GM19455 (cell line): ENCODE data around the gene GRIFIN.

Source experiments
- ATAC-seq: cut with Tn5 transposase; IDR thresholded peaks from one replicate; pipeline ENCODE4 v1.9.1; 2021; ENCODE audit not compliant: unreplicated experiment

The GRIFIN gene

DNA sequence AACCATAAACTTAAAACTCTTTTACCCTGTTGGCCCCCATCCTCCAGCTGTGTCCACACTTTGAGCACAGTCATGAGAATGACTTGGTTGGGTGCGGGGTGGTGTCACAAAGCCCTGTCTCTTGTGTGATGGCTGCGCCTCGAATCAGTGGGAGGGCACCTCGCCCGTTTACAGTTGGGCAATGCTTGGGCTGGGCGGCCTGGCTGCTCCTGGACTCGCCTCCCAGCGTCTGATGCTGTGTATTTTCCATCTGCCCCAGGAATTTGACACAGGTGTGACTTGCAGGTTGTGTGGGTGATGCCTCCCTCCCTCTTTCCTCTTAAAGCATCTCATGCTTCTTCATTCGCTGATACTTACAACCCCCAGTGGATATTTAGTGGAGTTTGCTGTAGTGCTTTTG is 39.1 kb downstream of the GRIFIN start:
- no peak for ATAC-seq

DNA sequence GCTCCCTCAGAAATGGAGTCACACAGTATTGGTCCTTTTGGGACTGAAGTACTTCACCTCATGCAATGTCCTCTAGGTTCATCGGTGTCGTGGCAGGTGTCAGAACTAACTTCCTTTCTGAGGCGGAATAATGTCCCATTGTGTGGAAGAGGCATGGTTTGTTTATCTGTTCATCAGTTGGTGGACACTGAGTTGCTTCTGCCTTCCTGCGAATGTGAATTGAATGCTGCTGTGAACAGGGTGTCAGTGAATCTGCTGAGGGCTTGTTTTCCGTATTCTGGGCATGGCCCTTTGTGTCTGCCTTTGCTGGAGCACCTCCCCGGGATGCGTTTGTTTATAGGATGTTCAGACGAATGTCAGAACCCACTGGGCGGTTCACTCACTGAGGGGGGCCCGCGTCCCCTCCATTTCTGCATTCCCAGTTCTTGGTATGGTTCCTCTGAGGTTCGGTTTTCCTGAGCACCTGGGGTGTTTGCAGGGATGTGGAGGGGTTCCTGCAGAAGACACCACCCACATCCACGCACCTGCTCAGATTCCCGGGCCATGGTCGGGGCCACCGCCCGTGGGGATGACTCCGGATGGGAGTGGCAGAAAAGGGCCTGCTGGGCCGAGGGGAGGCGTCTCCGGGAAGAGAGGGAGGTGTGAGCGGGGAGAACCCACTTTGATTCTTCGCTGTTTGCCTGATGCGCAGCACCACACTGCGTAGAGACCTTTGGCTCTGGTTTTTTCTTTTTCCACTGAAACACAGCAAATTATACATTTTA is 39.7 kb downstream of the GRIFIN start:
- no peak for ATAC-seq

DNA sequence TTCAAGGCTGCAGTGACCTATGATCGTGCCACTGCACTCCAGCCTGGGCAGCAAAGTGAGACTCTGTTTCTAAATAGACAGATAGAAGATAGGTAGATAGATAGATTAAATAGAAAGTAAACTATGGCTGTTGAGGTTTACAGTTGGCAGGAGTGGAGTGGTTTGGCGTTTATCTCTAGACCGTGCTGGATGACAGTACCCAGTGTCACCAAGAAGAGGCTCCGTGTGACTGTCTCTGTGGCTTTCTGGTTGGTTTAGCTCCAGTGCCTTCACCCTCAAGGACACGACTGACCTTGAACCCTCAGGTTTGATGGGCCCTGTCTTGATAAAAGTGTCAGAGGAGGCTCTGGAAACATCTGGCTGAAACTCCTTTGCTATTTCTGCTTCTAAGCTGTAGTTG is 41.1 kb downstream of the GRIFIN start:
- ATAC-seq = no peak

DNA sequence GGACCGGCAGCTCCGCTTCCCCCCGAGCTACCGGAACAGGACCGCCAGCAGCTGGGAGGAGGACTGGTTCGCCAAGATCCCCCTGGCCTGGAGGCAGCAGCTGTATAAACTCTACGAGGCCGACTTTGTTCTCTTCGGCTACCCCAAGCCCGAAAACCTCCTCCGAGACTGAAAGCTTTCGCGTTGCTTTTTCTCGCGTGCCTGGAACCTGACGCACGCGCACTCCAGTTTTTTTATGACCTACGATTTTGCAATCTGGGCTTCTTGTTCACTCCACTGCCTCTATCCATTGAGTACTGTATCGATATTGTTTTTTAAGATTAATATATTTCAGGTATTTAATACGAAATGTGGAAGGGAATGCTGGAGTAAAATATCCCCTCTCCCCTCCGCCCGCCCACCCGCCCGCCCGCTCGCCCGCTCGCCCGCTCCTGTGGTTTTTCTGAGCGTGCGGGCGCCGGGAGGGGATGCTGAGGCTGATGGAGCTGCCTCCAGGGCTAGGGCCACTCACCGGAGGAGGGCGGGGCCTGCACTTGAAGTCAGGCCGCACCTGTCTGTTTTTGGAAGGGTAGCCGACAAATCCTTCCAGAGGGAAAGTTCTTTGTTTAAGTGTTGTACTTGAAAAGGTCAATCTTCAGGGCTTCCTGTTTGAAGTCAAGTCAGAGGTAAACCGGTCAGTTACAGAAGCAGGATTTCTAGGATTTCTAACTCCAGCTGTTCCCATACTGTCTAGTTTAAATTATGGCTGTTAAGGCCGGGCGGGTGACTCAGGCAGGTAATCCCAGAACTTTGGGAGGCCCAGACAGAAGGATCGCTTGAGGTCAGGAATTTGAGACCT is 42.3 kb downstream of the GRIFIN start:
- ATAC-seq = no peak

DNA sequence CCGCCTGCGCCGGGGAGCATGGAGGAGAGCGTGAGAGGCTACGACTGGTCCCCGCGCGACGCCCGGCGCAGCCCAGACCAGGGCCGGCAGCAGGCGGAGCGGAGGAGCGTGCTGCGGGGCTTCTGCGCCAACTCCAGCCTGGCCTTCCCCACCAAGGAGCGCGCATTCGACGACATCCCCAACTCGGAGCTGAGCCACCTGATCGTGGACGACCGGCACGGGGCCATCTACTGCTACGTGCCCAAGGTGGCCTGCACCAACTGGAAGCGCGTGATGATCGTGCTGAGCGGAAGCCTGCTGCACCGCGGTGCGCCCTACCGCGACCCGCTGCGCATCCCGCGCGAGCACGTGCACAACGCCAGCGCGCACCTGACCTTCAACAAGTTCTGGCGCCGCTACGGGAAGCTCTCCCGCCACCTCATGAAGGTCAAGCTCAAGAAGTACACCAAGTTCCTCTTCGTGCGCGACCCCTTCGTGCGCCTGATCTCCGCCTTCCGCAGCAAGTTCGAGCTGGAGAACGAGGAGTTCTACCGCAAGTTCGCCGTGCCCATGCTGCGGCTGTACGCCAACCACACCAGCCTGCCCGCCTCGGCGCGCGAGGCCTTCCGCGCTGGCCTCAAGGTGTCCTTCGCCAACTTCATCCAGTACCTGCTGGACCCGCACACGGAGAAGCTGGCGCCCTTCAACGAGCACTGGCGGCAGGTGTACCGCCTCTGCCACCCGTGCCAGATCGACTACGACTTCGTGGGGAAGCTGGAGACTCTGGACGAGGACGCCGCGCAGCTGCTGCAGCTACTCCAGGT is 43.1 kb downstream of the GRIFIN start:
- no peak for ATAC-seq

DNA sequence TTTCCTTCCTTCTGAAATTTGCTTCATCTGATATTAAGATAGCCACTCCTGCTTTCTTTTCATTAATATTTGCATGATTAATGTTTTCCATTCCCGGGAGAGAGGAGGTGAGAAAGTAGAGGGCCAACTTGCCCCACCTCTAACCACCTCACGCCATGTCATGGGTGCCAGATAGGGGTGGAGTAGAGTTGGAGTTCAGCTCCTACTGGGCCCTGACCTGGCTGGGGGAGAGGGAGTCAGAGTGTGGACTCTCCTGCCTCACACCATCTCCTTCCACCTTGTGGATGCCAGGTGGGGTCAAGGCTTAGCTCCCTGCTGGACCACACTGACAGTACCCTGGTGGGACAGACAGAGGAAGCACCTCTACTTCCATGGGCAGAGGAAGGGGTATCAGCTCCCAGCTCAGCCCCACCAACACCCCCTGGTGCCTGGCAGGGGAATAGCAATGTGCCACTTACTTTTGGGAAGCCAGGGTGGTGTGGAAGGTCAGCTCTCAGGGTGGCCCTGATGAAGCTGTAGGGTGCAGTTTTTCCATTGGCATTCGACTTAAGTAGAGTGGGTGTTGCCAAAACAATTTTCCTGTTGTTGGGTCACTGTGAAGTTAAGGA is 44.8 kb downstream of the GRIFIN start:
- ATAC-seq = no peak

DNA sequence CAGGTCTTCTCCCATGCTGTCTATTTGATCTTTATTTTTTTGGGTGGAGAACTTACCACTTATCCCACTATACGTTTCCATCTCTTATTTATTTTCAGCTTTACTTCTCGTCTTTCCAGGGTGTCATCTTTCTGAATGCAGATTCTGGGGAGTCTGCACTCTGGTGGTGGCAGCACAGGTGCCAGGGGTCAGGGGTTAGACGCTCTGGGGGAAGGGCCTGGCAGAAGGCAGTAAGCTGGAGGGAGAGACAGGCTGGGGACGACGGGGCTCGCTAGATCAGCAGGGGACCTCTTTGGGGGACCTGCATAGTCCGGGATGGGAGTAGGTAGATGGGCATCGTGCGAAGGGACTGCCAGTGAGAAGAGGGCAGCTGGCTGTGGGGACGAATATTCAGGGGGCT is 50.4 kb downstream of the GRIFIN start:
- no peak for ATAC-seq
